A549 treated with Mapracorat at 1 μM for 4 hours (cell line): Measurements from ENCODE around the gene PATE1. TPM values are rescaled to one million over a fixed set of nuclear protein-coding genes. Genes with fewer than 3 reads are reported as not detected.

Experiments
- total RNA-seq: library from RNA; stranded (reverse); fragments of 200-300 nt; extraction: Qiagen RNA extraction; gene quantifications from 5 replicates; pipeline ENCODE4 v1.2.3, GENCODE V29; 2022

The PATE1 gene, protein sequence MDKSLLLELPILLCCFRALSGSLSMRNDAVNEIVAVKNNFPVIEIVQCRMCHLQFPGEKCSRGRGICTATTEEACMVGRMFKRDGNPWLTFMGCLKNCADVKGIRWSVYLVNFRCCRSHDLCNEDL
- total RNA-seq: not detected in 5 replicates

DNA sequence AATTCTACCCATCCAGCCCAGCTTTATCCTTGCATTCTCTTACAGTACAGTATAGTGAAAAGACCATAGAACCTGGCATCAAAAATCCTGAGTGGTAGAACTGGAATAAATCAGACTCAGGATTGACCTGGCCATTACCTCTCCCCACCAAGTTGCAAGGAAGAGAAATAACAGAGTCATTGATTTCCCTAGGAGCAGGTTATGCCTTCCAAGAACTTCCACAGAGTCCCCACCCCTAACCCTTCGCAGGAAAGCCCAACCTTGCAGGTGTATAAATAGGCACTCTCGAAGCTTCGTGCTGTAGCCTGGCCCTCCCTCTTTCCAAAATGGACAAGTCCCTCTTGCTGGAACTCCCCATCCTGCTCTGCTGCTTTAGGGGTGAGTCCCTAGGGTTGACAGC lies at the start of gene PATE1:
Gene PATE1 (plus strand): TSS at position 301 of the 400 bp plus-strand sequence. CDS start 26 bp downstream, at position 327.

DNA sequence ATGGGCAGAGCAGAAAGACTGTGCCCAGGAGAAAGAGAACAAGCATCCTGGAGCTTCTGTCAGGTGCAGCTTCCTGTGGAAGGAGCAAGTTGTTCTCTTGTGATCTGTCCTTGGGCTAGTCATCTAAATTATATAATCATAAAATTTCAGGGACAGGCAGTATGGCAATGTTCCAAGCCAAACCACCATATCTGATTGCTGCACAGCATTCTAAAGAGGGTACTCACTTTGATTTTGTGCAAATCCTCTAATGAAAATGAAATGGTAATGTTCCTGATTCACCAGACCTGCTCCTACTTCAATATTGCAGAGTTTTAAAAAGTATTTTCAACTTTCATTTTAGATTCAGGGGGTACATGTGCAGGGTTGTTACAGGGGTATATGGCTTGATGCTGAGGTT lies 32.6 kb downstream of the PATE1 start, which contains the start of gene PATE2:
Gene PATE2 (minus strand): TSS at position 101 of the 400 bp plus-strand sequence. CDS start 55 bp downstream, at position 46.

DNA sequence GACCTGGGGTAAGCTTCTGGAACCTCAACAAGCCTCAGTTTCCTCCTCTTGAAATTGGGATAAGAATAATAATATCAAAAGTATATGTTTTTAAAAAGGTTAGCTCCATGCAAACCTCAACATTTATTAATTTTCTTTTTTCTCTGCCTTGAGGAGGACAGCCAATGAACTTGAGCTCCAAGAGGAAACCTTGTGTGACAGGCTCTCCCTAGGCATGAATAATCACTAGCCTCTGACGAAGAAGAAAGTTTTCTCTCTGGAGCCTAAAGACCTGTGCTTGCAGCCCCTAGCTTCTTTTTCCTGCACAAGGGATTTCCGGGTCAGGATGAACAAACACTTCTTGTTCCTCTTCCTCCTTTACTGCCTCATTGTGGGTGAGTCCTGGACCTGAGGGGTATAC lies 41.7 kb downstream of the PATE1 start, which contains the start of gene PATE3:
Gene PATE3 (plus strand): TSS at position 301 of the 400 bp plus-strand sequence. CDS start 25 bp downstream, at position 326.

Other genes with a start within 250 kb of the PATE1 start
- 99.7 to 109 TPM (median 105 TPM) in 5 replicates for gene EI24, start 176.8 kb upstream of the PATE1 start, total RNA-seq
- 89.0 to 96.1 TPM (median 92.0 TPM) in 5 replicates for gene STT3A, start 153.4 kb upstream of the PATE1 start, total RNA-seq
- 27.5 to 34.0 TPM (median 31.4 TPM) in 5 replicates for gene CHEK1, start 121.1 kb upstream of the PATE1 start, total RNA-seq
- 0.17 TPM in 1 of 5 replicates, not detected in the others for gene ACRV1, start 65.4 kb upstream of the PATE1 start, total RNA-seq
- gene PATE2, start 32.5 kb downstream of the PATE1 start, total RNA-seq: not detected in 5 replicates
- gene PATE3, start 41.8 kb downstream of the PATE1 start, total RNA-seq: not detected in 5 replicates
- not detected in 5 replicates for gene PATE4, start 87.0 kb downstream of the PATE1 start, total RNA-seq
- 11.4 to 14.5 TPM (median 12.9 TPM) in 5 replicates for gene HYLS1, start 141.4 kb downstream of the PATE1 start, total RNA-seq
- gene PUS3, start 156.9 kb downstream of the PATE1 start, total RNA-seq: 5.0 to 11.5 TPM (median 6.3 TPM) in 5 replicates
- gene DDX25, start 158.2 kb downstream of the PATE1 start, total RNA-seq: not detected in 5 replicates
- not detected in 5 replicates for gene VSIG10L2, start 199.8 kb downstream of the PATE1 start, total RNA-seq